Right lobe of liver (tissue), 4 donors: ENCODE measurements around the gene P2RY8.
"Not testable (repeated sequence)": the region's sequence is repeated elsewhere in the genome, so short reads cannot be mapped to it uniquely, and the experiment has no call there.

ENCODE experiments used
- CTCF ChIP-seq, 4 donors: fragments of 200-600 bp in 3 of 4; fragments of 450-650 bp in 1 of 4; IDR thresholded peaks; one replicate each; pipeline versions ENCODE4 v1.5.1 to v1.8.0; 2016 to 2022; ENCODE audit warnings: antibody characterized with exemption in 4 of 4, mild to moderate bottlenecking in 2 of 4
- POLR2A ChIP-seq: fragments of 450-650 bp; IDR thresholded peaks from one replicate; pipeline ENCODE4 v1.6.1; 2017; ENCODE audit warnings: antibody characterized with exemption, mild to moderate bottlenecking
- donor health status: DM: no; HTN: no; CAD: no.
- donor health status: DM: no; HTN: no; CAD: no.
- donor health status: DM: no; HTN: yes; CAD: no.

- TF ChIP-seq CTCF (IDR thresholded peaks at IDR 0.05); POLR2A: not testable (repeated sequence)
Measured at GRCh38 chrX:1482530-1482928, 54.5 kb downstream of the P2RY8 start.
